Measurements from ENCODE around the gene UBALD1. TPM values are rescaled to one million over a fixed set of nuclear protein-coding genes. Genes with fewer than 3 reads are reported as not detected.

The UBALD1 gene
- total RNA-seq (10 to 100 TPM; 23.0 to 47.5 (median 37.5) TPM), polyA plus RNA-seq (10 to 100 TPM; 13.6 to 40.2 (median 28.3) TPM)
- long read RNA-seq, donor 1, partial matches to known transcripts, result 0 of 6 reads
- long read RNA-seq, donor 1, other reads (novel, unspliced or antisense), result 1 of 6 reads
- long read RNA-seq, donor 2, transcript UBALD1-201 (3 exons, 1,413 nt), result minor isoform, 23 of 54 reads
- long read RNA-seq, donor 2, transcript UBALD1-205 (1 exons, 2,641 nt), result major isoform, 25 of 54 reads
- long read RNA-seq, donor 2, partial matches to known transcripts, result 2 of 54 reads
- long read RNA-seq, donor 2, other reads (novel, unspliced or antisense), result 4 of 54 reads

DNA sequence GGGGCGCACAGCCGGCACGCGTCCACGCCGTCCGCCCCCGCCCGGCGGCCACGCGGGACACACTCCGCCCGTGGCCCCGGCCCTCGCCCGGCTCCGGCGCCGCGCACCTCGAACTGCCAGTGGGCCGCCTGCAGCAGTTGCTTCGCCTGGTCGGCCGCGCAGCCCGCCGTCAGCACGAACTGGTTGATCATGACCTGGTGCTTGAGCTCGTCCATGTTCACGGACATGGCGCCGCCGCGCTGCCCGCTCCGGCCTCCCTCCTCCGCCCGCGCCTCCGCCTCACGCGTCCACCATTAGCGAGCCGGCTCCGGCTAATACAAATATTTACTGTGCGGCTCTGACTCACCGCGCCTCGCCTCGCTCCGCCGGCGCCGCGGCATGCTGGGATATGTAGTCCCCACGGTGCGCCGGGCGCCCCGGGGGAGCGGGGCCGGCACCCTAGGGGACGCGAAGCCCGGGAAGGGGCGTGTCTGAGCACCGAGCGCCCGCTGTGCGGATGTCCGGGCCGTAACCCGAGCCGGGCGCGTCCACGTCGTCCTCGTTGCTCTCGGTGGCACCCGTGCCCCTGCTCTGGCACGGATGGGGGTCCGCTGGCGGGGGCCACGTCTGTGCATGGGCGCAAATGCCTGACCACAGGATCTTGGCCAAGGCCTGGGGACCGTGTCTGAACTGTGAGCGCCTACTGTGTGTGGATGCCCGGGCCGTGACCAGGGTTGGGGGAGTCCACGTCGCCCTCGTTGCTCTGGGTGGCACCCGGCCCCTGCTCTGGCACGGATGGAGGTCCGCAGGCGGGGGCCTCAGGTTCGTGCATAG lies at the start of gene UBALD1:
Gene UBALD1 (minus strand): TSS at position 318 of the 813 bp plus-strand sequence. CDS start 91 bp downstream, at position 227.
- H3K4me1 ChIP-seq, result peaks cover 45% of the 10 kb centered on the region

DNA sequence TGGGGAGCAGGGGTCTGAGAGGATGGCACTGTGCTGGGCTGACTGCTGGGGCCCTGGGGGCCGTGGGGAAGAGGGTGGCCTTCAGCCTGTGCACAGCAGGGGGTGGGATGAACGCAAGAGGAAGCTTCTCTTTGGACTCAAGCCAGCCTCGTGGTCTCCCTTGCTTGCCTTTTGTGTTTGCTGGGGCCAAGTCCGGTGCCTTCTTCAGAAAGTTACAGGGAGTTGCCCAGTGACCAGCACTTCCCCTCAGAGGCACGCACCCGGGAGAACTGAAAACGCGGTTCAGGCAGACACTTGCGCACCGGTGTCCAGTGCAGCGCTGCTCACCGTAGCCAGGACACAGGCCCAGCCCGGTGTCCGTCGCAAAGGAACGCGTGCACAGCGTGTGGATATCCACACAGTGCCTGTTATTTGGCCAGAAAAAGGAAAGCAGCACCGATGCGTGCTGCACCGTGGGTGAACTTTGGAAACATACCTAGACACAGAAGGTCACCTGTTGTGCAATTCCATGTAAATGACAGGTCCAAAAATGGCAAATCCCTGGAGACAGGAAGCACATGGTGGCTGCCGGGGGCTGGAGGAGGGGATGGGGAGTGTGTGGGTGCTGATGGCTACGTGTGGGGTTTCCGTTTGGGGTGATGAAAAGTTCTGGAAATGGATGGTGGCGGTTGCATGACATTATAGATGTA lies 49.2 kb upstream of the UBALD1 start:
- intact Hi-C loops (cut with DNase I), result no loop called here
- TF ChIP-seq, protein P1, sequence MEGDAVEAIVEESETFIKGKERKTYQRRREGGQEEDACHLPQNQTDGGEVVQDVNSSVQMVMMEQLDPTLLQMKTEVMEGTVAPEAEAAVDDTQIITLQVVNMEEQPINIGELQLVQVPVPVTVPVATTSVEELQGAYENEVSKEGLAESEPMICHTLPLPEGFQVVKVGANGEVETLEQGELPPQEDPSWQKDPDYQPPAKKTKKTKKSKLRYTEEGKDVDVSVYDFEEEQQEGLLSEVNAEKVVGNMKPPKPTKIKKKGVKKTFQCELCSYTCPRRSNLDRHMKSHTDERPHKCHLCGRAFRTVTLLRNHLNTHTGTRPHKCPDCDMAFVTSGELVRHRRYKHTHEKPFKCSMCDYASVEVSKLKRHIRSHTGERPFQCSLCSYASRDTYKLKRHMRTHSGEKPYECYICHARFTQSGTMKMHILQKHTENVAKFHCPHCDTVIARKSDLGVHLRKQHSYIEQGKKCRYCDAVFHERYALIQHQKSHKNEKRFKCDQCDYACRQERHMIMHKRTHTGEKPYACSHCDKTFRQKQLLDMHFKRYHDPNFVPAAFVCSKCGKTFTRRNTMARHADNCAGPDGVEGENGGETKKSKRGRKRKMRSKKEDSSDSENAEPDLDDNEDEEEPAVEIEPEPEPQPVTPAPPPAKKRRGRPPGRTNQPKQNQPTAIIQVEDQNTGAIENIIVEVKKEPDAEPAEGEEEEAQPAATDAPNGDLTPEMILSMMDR (IDR thresholded peaks at IDR 0.05), result no peak
- Histone ChIP-seq H3K27ac (peak overlapping the region; percentile 48), H3K4me1 (peaks cover 10% of the 10 kb centered on the region), H3K4me3 (no peak overlapping the region), H3K27me3 (ENCODE audit: insufficient read depth in 3 of 3, low read length in 2 of 3) (no peaks in the 10 kb centered on the region), H3K9me3 (no peaks in the 10 kb centered on the region), H3K36me3 (ENCODE audit: insufficient read depth in 1 of 2, low read depth in 1 of 2) (peaks cover 8 to 47% of the 10 kb centered on the region in 2 donors)
- ATAC-seq (peak; percentile 16 to 46 (median 33)), DNase-seq (peak; percentile 54 to 73)
- 66 to 71% (median 67%) methylated on average over 25 of the region's 25 CpGs for WGBS, 3 donors

More for the DNA sequence above, at the start of gene UBALD1:
- Histone ChIP-seq H3K27ac (peak within 1 kb of the TSS; percentile 97), H3K27me3 (ENCODE audit: insufficient read depth in 3 of 3, low read length in 2 of 3) (no peaks in the 10 kb centered on the region), H3K36me3 (ENCODE audit: insufficient read depth in 1 of 2, low read depth in 1 of 2) (peaks cover 0 to 2% of the 10 kb centered on the region in 2 donors), H3K4me3 (peak within 1 kb of the TSS; percentile 80), H3K9me3 (no peaks in the 10 kb centered on the region)
- intact Hi-C loops (cut with DNase I), result no loop called here
- 7 to 11% (median 8%) methylated on average over 88 to 99 of the region's 100 CpGs for WGBS, 3 donors
- DNase-seq, result peak; percentile 89 to 93
- TF ChIP-seq, protein P1 (IDR thresholded peaks at IDR 0.05), result no peak
- ATAC-seq, result peak; percentile 64 to 76 (median 71)

DNA sequence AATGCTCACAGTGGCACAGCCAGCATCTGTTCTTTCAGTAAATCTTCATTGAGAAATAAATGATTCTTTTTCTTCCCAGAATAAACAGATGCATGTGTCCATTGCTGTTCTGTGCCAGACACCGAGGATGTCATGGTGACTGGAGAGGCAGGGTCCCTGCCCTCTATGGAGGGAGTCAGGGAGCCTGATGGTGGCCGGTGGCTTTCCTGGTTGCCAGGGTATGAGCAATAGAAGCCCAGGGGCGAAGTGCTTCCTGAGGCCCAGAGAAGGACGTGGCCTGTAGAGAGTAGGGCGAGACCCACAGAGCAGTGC lies 48.7 kb upstream of the UBALD1 start:
- Histone ChIP-seq H3K36me3 (ENCODE audit: insufficient read depth in 1 of 2, low read depth in 1 of 2) (peaks cover 3 to 47% of the 10 kb centered on the region in 2 donors), H3K9me3 (no peaks in the 10 kb centered on the region), H3K4me3 (no peak overlapping the region), H3K4me1 (peaks cover 10% of the 10 kb centered on the region), H3K27me3 (ENCODE audit: insufficient read depth in 3 of 3, low read length in 2 of 3) (no peaks in the 10 kb centered on the region), H3K27ac (peak overlapping the region; percentile 48)
- ATAC-seq, result no peak
- no peak for DNase-seq
- WGBS, 3 donors, result 72 to 78% (median 77%) methylated on average over 5 of the region's 5 CpGs
- TF ChIP-seq, protein P1 (IDR thresholded peaks at IDR 0.05), result no peak
- intact Hi-C loops (cut with DNase I), result no loop called here

DNA sequence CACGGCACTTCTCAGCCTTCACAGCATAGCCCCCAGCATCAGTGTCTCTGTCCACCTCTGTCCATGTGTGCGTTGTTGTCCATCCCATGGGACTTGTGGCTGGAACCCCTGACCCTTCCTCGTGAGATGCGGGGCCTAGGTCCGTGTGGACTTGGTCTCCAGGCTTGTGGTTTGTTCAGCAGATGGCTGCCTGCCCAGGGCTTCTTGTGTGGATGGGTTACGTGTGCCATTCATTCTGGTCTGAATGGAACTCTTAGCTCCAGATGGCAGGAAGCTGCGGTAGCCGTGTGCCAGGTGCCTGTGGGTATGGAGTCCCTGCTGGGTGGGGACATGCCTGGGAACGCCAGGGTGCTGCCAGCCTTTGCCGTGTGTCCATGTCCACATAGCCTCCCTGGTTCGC lies 47.0 kb upstream of the UBALD1 start:
- Histone ChIP-seq H3K27ac (no peak overlapping the region), H3K4me3 (no peak overlapping the region), H3K36me3 (ENCODE audit: insufficient read depth in 1 of 2, low read depth in 1 of 2) (peaks cover 0 to 47% of the 10 kb centered on the region in 2 donors), H3K27me3 (ENCODE audit: insufficient read depth in 3 of 3, low read length in 2 of 3) (no peaks in the 10 kb centered on the region), H3K4me1 (peaks cover 10% of the 10 kb centered on the region), H3K9me3 (no peaks in the 10 kb centered on the region)
- DNase-seq (no peak), ATAC-seq (peak in 1 of 4 donors; percentile 30)
- TF ChIP-seq, protein P1 (IDR thresholded peaks at IDR 0.05), result no peak
- intact Hi-C loops (cut with DNase I), result no loop called here
- WGBS, 3 donors, result 72 to 79% (median 76%) methylated on average over 11 of the region's 11 CpGs
